Suppressor macrophage (primary cell): Measurements from ENCODE around the gene CTSL.
A peak's percentile ranks its signal among the peaks of the same experiment; 100 is the strongest.

ENCODE experiments used
- DNase-seq, 4 experiments: peaks; one replicate each; pipeline ENCODE4 v3.0.0-alpha.2; 2020 to 2022

The CTSL gene

DNA sequence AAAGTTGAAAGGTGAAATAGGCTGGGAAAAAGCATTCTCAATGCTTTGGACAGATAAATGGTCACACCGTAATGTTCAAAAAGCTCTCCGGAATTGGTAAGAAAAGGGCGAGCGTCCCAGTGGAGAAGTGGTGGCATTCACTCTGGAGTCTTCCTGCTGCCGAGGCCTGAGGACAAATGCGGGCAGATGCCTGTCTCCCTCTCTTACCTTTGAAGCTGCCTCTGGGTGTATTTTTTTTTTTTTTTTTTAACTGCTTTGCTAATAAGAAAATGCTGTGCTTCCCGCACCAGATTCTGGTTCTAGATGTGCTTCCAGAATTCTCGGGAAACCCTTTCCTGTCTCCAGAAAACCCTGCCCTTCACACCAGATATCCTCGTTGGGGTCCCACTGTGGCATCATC is 24.4 kb upstream of the CTSL start:
- DNase-seq = no peak

DNA sequence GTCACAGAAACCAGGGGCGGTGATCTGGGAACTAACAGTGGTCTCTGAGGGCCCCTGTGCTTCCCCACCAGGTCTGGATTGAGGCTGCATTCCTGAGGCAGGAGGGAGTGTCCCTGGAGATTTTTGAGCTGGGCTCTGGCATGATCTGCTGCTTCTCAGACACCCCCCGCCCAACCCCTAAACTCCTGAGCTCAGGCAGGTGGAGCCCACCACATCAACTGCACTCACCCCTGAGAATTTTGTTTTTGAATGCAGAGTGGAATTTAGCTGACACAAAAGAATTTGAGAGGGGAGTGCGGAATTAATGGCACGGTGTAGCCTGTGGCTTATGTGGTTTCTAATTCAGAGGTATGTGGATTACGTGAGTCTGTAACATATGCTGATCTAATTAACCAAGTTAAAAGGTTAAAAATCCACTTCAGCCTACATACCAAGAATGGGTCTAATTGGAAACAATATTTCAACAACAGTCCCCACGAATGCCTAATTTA is 23.9 kb upstream of the CTSL start:
- DNase-seq = no peak

DNA sequence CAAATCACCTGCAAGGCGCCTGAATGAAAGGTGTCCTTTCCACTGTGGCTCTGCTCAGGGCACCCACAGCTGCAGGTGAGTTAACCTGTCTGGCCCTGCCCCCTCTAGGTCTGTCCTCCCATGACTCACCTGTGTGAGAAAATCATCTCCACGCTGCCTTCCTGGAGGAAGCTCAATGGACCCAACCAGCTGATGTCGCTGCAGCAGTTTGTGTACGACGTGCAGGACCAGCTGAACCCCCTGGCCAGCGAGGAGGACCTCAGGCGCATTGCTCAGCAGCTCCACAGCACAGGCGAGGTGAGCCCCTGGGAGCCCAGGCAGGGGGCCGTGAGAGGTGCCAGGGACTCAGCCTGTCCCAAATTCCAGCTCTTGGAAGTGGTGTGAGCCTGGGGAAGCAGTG is 23.0 kb upstream of the CTSL start:
- no peak for DNase-seq

DNA sequence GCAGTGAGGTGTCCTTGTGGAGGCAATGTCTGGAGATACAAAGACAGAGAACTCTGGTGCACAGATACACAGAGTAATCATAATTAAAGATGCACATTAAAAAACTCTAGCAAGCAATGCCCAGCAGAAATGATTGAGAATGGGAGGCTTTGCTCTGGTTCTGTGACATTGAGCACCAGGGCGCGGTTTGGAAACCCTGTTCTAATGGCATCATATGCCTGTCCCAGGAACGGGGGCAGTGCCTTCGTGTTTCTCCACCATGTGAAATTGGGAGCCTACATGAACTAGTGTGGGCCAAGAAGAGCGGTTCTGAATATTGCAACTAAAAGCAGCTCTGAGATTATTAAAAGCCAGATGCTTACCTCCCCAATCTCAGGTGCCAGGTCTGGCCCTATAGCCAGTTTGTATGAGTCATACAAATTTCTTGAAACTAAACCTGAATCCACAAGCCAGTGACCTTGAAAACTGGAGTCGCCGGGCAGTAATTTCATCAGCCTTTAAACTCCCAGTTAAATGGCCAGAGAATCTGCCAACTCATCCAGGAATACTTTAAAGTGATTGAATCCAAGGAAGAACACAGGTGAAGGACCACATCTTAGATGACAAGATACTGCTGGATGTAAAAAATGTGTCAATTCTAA is 22.2 kb upstream of the CTSL start:
- no peak for DNase-seq

DNA sequence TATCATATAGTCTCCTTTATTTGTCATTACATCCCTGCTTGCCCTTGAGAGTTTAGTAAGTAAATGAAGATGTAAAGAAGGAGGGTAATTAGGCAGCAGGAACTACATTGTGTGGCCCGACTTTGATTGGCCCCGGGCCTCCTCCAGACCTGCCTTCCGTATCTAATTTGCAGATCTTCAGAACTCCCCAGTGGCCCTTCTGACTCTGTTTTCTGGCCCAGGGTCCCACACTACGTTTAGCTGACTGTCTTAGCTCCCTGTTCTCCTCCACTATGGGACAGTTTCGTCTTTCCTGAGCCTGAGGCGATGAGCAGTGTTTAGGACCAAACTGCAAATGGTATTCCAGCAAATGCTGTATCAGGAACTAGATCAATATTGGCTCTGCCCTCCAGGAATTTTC is 21.6 kb upstream of the CTSL start:
- no peak for DNase-seq

DNA sequence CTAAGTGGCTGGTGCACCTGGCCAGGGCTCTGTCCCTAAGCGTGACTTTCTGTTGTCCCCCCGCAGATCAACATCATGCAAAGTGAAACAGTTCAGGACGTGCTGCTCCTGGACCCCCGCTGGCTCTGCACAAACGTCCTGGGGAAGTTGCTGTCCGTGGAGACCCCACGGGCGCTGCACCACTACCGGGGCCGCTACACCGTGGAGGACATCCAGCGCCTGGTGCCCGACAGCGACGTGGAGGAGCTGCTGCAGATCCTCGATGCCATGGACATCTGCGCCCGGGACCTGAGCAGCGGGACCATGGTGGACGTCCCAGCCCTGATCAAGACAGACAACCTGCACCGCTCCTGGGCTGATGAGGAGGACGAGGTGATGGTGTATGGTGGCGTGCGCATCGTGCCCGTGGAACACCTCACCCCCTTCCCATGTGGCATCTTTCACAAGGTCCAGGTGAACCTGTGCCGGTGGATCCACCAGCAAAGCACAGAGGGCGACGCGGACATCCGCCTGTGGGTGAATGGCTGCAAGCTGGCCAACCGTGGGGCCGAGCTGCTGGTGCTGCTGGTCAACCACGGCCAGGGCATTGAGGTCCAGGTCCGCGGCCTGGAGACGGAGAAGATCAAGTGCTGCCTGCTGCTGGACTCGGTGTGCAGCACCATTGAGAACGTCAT is 19.7 kb upstream of the CTSL start:
- DNase-seq = no peak

DNA sequence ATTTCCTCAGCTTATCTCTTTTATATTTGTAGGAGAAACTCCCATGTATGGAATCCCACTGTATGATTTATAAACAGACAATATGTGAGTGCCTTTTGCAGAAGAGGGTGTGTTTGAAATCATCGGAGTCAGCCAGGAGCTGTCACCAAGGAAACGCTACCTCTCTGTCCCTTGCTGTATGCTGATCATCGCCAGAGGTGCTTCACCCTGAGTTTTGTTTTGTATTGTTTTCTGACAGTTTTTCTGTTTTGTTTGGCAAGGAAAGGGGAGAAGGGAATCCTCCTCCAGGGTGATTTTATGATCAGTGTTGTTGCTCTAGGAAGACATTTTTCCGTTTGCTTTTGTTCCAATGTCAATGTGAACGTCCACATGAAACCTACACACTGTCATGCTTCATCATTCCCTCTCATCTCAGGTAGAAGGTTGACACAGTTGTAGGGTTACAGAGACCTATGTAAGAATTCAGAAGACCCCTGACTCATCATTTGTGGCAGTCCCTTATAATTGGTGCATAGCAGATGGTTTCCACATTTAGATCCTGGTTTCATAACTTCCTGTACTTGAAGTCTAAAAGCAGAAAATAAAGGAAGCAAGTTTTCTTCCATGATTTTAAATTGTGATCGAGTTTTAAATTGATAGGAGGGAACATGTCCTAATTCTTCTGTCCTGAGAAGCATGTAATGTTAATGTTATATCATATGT is 18.0 kb upstream of the CTSL start:
- peak in 2 of 4 experiments; percentile 76 to 77 for DNase-seq

DNA sequence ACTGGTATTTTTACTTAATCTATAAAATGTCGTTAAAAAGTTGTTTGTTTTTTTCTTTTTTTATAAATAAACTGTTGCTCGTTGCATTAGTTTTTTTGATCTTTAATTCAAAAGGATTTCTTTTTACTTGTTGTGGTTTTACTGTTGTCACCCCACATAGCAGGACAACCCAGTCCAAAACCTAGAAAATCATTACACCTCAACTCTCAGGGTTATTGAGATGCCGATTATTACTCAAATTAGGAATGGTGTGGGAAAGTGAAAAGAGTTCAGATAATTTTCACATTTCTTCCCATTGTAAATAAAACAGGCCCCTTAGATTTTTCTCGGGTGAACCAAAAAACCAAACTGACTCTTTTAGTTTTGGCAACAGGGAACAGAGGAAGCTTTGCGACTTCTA is 17.4 kb upstream of the CTSL start:
- no peak for DNase-seq

DNA sequence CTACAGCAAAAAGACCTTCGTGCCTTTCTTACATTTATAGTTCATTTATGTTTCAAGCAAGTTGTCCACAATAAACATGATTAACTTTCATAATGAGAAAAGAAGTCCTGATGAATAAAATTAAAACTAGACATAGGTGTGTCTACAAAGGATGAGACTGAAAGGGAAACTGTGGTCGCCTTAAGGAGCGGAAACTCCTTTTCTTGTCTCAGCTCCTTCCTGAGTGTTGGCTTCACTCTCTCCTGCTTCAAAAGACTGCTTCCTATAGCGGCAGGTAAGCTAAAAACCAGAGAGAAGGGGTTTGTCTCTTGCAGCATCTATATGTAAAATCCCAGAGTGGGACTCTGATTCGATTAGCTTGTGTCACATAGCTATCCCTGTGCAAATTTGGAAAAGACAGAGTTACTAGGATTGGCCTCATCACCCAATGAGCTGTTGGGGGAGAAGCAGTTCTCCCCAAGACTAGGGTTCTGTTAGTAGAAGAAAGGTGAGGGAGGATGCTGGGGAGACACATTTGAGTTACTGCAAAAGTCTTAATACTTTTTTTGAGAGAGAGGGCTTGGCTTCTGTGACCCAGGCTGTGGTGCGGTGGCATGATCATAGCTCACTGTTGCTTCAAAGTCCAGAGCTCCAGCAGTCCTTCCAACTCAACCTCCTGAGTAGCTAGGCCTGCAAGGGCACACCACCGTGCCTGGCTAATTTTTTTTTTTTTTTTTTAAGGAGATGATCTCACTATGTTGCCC is 16.8 kb upstream of the CTSL start:
- no peak for DNase-seq

DNA sequence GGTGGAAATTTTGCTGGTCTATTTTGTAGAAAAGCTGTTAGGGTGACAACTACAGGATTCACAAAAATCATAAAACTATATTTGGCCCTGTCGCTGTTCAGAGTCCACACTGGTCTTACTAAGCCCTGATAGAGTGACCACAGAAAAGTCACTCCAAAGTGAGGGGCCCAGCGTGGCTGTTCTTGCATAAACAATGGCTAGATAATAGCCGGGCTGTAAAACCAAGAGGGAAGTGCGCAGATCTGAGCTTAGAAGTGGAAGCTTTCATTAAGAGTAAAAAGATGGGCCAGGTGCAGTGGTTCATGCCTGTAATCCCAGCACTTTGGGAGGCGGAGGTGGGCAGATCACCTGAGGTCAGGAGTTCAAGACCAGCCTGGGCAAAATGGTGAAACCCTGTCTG is 15.5 kb upstream of the CTSL start:
- peak in 1 of 4 experiments; percentile 17 for DNase-seq

DNA sequence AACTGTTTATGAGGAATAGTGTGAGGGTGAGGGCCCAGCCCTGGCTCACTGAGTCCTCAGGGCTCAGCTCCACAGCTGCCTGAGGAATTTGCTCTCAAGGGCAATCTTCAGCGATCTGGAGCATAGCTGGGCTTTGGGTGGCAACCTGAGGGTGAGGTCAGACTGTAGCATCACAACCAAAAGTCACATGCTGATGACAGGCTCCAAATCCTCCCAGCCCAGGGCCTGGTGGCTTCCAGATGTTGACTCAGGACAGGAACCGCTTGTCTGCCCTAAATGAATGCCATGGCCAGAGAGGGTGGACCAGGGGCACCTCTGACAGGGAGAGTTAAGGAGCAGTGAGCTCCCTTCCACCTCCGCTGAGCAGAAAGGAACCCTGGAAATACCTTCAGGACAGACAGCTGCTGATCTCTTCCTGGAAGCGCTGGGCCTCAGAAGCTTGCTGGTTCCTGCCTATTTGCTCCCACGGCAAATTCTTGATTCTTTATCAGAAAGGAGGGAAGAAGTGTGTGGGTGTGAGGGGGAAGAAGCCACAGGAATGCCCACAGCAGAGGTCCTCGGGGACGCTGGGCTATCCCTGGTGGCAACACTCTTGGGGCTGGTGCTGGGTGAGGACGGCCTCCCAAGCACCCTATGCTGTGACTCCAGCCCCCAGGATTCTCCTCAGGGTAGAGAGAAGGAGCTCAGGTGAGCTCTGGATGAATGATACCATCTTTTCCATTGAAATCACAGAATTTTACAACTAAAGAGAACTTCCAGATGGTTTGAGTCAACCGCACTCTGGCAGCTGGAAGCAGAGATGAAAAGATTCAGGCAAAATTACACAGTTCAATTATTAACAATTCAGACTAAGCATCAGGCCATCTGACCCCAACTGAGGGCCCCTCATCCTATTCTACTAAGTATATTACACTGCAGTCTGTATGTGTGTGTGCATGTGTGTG is 13.8 kb upstream of the CTSL start:
- DNase-seq = peak; percentile 92 to 96 (median 94)

DNA sequence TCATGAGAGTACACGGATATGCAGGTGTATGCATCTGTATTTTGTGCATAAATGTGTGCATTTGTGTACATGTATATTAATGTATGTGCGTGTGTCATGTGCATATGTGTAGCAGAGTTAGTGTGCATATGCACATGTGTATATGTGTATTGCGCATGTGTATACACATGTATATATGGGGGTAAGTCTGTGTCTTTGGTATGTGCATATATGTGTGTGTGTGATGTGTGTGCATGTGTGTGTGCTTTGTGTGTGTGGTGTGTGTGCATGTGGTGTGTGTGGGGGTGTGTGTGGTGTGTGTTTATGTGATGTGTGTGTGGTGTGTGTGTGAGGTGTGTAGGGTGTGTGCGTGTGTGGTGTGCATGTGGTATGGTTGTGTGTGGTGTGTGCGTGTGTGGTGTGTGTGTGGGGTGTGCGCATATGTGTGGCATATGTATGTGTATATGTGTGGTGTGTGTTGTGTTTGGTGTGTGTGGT is 13.1 kb upstream of the CTSL start:
- DNase-seq = no peak

DNA sequence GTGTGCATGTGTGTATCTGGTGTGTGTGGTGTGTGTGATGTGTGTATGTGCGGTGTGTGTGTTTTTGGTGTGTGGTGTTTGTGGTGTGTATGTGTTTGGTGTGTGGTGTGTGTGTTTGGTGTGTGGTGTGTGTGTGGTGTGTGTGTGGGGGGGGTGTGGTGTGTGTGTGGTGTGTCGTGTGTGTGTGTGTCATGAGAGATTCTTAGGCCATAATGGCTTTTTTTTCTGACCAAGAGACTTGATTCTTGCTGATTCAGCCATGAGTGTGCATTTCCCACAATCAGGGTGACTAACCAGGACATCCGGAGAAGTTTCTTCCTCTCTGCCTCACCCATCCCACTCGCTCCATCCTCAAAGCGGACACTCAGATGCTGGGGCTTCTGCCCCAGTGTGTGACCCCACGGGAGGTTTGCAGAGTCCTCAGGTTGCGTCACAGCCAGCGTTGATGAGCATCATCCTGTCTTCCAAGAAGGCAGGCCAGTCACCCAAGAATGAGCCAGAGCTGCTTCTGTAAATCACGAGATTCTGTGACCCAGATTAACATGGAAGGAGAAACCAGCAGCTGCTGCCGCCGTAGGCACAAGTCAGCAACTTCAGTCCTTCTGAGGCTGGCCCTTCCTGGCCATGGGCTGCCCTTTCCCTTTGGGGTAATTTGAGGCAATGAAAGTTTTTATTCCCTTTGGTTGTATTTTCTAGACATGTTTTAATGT is 12.5 kb upstream of the CTSL start:
- DNase-seq = peak; percentile 98 to 100 (median 100)

DNA sequence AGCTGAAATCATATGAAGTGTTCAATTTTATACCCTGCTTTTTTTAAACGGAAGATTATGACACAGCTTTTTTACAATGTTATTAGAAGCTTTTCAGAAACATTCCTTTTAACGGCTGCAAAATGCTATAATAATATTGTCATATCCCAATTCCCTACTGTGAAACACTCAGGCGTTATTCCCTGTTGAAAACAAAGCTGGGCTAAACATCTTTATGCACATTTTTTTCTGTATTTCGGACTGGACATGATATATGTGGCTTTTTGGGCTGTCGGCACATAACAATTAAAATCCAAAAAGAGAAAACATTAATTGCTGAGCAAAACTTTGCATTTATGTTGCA is 12.0 kb upstream of the CTSL start:
- no peak for DNase-seq

DNA sequence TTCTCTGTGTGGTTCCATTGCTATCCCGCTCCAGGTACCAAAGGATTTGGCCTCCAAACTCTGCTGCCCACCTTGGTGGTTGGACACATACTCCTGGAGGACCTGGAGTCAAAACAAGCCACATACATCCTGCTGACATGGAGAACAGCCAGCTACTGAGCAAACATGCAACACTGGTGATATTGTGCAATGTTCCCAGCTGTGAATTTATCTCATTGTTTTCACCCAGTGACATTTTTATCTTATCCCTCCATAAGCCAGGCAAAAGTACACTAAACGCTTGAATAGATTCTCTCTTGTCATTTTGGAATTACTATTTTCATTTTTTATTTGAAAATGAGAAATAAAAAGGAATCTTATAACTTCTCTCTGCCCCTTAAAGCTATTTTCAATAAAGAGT is 11.1 kb upstream of the CTSL start:
- peak; percentile 62 to 88 (median 76) for DNase-seq

DNA sequence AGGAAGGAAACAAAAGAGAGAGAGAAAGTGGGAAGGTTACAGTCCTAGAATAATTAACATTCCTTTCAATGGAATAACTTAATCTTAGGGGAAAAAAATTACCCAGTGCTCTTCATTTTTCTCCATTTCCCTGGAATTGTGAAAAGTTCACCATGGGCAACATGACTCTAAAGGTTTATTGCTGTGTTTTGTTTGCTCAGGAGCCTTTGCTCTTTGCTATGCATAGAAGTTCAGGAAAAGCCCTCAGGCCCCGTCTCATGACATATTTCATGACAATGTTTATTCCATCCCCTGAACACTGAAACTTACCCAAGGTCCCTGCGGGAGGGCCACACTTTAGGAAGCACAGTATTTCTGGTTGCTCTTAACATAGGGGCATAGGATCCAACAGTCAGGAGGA is 9.8 kb upstream of the CTSL start:
- DNase-seq = no peak

DNA sequence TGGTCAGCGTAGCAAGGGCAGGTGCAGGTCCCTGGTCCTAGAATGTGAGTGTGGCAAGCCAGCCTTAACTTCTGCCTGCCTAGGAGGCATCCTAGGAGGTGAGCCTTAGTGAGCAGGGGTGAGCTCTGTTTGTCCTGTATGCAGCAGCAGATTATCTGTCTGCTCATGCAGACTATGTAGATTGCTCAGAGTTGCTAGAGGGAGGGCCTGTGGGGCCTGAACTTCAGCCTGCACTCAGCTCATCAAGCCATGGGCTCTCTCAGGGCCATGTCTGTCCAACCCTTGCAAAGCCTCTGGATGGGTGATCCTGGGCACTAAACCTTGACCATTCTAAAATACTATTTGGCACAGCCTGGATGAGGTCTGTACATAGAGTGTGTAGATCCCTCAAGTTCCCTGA is 8.5 kb upstream of the CTSL start:
- DNase-seq = no peak

DNA sequence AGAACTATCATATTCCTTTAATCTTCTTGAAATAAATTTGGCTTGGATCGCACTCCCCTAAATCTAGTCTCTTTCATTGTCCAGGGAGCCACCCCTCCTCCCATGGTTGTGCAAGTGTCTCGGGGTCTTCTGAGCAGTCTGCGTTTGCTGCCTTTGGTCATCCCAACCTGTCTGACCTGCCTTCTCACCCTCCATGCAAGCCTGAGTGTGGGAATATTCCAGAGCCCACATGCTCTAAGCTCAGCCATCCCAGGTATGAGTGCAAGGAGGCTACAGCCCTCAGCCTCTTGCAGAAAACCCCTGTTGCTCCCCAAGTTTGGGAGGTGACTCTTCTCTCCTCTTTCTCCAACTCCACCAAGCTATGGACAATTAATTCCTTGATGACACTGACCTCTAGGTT is 7.7 kb upstream of the CTSL start:
- no peak for DNase-seq

DNA sequence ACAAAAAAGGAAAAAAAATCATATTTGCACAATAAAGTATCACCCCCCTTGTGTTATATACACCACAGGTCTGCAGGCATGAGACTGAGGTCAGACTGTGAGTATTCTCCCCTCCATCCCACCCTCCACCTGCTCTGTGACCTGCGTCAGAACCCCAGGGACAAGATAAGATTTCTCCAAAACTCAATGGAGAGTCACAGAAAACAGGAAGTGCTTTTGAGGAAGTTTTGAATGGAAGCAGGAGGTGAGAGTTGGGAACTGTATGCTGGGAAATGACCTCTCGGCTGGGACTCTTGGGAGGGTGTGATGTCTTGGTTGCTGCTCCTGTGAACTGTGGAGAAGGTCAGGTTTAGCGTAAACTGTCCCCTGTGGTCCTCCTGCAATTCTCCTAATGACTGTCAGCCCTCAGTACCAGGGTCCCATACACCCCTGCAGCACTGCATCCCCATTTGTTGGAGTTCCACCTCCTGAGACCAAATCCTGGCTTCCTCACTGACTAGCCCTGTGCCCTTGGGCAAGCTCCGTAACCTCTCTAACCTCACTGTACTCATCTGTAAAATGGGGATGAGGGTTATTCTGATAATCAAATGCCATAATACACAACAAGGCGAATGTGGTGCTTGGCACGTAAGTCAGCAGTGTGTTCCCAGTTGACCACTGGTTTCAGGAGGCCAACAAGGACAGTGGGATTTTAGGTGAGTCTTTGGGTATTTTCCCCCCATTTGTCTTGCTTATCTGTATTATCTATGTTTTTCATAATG is 6.9 kb upstream of the CTSL start:
- peak; percentile 60 to 85 (median 72) for DNase-seq

DNA sequence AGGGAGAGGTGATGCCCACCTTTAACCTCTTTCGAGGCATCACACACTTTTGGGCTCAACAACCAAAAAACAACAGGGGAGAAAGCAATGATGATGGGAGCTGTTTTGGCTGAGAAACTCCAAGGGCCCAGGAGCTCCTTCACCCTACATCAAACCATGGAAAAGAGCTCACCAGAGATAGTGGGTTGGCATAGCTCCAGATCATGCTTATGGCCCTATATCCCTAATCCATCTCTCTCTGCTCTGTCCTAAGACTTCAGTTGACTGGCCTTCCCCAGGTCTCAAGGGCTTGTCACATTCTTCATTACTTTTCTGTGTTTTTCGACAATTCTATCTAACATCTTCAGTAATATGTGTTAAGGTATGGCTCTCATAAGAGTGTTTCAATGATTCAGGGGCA is 5.7 kb upstream of the CTSL start:
- DNase-seq = no peak
